ENCODE results near the gene HSP90B1.

HSP90B1 gene

DNA sequence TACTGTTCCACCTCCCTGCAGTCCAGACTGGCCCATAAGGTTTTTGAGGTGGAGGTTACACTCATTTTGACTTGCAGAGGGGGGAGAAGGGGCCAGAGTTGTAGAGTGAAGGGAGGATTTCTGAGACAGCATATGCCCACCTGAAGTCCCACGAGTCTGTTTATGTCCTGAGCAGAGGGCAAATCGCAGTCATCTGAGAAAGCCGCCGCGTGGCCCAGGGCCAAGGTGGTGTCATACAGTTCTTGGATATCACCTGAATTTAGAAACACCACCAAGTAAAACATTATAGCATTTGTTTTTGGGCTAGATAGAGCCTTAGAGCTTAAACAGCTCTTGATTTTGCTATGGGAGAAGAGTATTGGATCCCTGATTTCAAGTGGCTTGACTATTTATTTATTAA lies 66.4 kb downstream of the HSP90B1 start:
- no peak overlapping the region for H3K4me3 ChIP-seq (ENCODE audit: low read depth, low read length)
- DNase-seq (ENCODE audit: low read depth), result no peak
- TF ChIP-seq, protein P1, sequence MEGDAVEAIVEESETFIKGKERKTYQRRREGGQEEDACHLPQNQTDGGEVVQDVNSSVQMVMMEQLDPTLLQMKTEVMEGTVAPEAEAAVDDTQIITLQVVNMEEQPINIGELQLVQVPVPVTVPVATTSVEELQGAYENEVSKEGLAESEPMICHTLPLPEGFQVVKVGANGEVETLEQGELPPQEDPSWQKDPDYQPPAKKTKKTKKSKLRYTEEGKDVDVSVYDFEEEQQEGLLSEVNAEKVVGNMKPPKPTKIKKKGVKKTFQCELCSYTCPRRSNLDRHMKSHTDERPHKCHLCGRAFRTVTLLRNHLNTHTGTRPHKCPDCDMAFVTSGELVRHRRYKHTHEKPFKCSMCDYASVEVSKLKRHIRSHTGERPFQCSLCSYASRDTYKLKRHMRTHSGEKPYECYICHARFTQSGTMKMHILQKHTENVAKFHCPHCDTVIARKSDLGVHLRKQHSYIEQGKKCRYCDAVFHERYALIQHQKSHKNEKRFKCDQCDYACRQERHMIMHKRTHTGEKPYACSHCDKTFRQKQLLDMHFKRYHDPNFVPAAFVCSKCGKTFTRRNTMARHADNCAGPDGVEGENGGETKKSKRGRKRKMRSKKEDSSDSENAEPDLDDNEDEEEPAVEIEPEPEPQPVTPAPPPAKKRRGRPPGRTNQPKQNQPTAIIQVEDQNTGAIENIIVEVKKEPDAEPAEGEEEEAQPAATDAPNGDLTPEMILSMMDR (IDR thresholded peaks at IDR 0.05; ENCODE audit: insufficient read depth, low read depth, low read length, missing control alignments), result no peak

DNA sequence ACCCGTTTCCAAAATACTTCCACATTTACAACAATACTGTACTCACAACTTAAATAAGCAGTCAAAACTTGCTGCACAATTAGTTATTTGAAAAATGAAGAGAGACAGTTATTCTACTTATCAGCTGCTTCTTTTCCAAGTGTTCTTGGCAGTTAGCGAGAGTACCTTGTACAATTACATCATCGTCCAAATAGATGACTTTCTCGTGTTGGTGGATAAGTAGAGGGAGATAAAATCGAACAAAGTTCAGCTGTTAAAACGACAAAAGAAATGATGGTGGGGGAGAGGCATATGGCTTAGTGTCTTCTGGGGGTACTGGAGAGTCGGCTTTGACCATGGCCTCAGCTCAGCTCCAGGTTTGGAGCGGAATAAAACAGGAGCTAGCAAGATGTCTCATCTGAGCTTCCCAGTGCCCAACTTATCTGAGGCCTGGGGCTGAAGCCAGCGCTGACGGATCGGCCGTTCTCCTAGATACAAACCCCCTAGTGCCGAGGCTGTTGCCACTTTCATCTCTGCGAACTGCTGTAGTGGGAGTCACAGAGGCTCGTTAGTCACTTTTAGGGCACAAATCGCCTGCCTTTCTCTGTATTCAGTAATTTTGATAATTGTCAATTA lies 67.2 kb downstream of the HSP90B1 start:
- TF ChIP-seq, protein P1 (IDR thresholded peaks at IDR 0.05; ENCODE audit: insufficient read depth, low read depth, low read length, missing control alignments), result no peak
- H3K4me3 ChIP-seq (ENCODE audit: low read depth, low read length), result no peak overlapping the region
- no peak for DNase-seq (ENCODE audit: low read depth)

All from GM12865 (cell line).